Stimulated activated CD4-positive, alpha-beta T cell treated with anti-CD3 and anti-CD28 coated beads, TNF-alpha, amount 100 ng/mL, for 24 hours (primary cell): ENCODE results near the gene GLRA3.
"Not testable (repeated sequence)": the region's sequence is repeated elsewhere in the genome, so short reads cannot be mapped to it uniquely, and the experiment has no call there.

Experiments
- DNase-seq, 3 experiments: peaks; one replicate each; pipeline ENCODE4 v3.0.0-alpha.2; 2020; ENCODE audit warnings: low read depth in 3 of 3

Gene GLRA3

GRCh38 chr4:174714393-174715211 lies 114.4 kb downstream of the GLRA3 start:
- DNase-seq = no peak

- DNase-seq = no peak
Observed at GRCh38 chr4:174713821-174714220, 115.2 kb downstream of the GLRA3 start.

GRCh38 chr4:174713181-174713580 lies 115.9 kb downstream of the GLRA3 start:
- no peak for DNase-seq

GRCh38 chr4:174709526-174709925 lies 119.5 kb downstream of the GLRA3 start:
- DNase-seq = no peak

GRCh38 chr4:174708381-174708780 lies 120.7 kb downstream of the GLRA3 start:
- DNase-seq = no peak

GRCh38 chr4:174707902-174708301 lies 121.1 kb downstream of the GLRA3 start:
- no peak for DNase-seq

- DNase-seq = no peak
Observed at GRCh38 chr4:174707051-174707676, 121.9 kb downstream of the GLRA3 start.

- no peak for DNase-seq
Observed at GRCh38 chr4:174702979-174703478, 126.0 kb downstream of the GLRA3 start.

GRCh38 chr4:174699654-174700053 lies 129.4 kb downstream of the GLRA3 start:
- no peak for DNase-seq

- DNase-seq = no peak
Observed at GRCh38 chr4:174697896-174698295, 131.2 kb downstream of the GLRA3 start.

GRCh38 chr4:174697202-174697601 lies 131.8 kb downstream of the GLRA3 start:
- DNase-seq = no peak

- DNase-seq = no peak
Observed at GRCh38 chr4:174696657-174697056, 132.4 kb downstream of the GLRA3 start.

GRCh38 chr4:174691876-174692275 lies 137.2 kb downstream of the GLRA3 start:
- DNase-seq = not testable (repeated sequence)

- DNase-seq = no peak
Observed at GRCh38 chr4:174690665-174691064, 138.4 kb downstream of the GLRA3 start.

- no peak for DNase-seq
Observed at GRCh38 chr4:174689618-174690017, 139.4 kb downstream of the GLRA3 start.

- no peak for DNase-seq
Observed at GRCh38 chr4:174686826-174687225, 142.2 kb downstream of the GLRA3 start.

- no peak for DNase-seq
Observed at GRCh38 chr4:174681723-174682300, 147.2 kb downstream of the GLRA3 start.

- DNase-seq = no peak
Observed at GRCh38 chr4:174674305-174674840, 154.7 kb downstream of the GLRA3 start.

- no peak for DNase-seq
Observed at GRCh38 chr4:174673865-174674264, 155.2 kb downstream of the GLRA3 start.

GRCh38 chr4:174672276-174672675 lies 156.8 kb downstream of the GLRA3 start:
- no peak for DNase-seq

- DNase-seq = no peak
Observed at GRCh38 chr4:174669270-174669669, 159.8 kb downstream of the GLRA3 start.

- DNase-seq = no peak
Observed at GRCh38 chr4:174665799-174666198, 163.2 kb downstream of the GLRA3 start.
